ENCODE data around the gene PEDS1.
A peak's percentile ranks its signal among the peaks of the same experiment; 100 is the strongest.

DNA sequence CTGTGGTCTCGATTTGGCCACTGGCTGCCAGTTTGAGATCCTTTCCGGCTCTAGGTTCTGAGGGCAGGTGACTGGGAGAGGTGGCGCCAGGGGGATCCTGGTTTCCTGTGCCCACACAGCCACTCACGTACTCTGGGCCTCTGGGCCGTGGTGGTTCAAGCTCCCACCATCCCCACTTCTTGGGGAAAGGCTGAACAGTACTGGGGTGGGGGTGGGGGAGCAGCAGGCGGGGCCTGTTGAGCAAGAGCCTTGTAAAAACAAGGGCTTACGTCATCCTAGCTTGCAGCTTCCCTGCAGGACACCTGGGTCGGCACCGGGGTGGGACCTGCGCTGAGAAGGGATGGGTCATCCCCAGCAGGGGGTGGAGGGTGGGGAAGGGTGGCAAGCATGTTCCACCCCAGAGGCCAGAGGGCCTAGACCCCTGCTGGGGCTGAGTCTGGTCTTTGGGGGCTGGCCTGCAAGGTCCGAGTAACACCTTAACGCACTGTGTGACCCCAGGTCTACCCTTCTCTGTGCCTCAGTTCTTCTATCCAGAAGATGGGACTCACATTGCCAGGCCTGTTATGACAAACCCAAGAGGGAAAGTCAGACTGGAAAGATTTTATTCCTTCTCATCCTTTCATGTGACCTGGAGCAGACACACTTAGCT, 34.0 kb upstream of the PEDS1 start:
- TF ChIP-seq, protein P1, sequence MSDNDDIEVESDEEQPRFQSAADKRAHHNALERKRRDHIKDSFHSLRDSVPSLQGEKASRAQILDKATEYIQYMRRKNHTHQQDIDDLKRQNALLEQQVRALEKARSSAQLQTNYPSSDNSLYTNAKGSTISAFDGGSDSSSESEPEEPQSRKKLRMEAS (IDR thresholded peaks at IDR 0.05), result peak; percentile 15
- TF ChIP-seq, protein P2, sequence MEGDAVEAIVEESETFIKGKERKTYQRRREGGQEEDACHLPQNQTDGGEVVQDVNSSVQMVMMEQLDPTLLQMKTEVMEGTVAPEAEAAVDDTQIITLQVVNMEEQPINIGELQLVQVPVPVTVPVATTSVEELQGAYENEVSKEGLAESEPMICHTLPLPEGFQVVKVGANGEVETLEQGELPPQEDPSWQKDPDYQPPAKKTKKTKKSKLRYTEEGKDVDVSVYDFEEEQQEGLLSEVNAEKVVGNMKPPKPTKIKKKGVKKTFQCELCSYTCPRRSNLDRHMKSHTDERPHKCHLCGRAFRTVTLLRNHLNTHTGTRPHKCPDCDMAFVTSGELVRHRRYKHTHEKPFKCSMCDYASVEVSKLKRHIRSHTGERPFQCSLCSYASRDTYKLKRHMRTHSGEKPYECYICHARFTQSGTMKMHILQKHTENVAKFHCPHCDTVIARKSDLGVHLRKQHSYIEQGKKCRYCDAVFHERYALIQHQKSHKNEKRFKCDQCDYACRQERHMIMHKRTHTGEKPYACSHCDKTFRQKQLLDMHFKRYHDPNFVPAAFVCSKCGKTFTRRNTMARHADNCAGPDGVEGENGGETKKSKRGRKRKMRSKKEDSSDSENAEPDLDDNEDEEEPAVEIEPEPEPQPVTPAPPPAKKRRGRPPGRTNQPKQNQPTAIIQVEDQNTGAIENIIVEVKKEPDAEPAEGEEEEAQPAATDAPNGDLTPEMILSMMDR (IDR thresholded peaks at IDR 0.05; ENCODE audit: low read depth, low read length, missing input control), result no peak
- TF ChIP-seq SP1 (IDR thresholded peaks at IDR 0.05) (peak; percentile 23), TAF1 (conservative IDR thresholded peaks at IDR 0.05) (no peak), RAD21 (IDR thresholded peaks at IDR 0.05) (peak in 1 of 2 donors; percentile 20), GABPA (IDR thresholded peaks at IDR 0.05 in 1 of 2, conservative IDR thresholded peaks at IDR 0.05 in 1 of 2) (no peak), HNF4G (IDR thresholded peaks at IDR 0.05) (no peak)
- TF ChIP-seq, protein P3, sequence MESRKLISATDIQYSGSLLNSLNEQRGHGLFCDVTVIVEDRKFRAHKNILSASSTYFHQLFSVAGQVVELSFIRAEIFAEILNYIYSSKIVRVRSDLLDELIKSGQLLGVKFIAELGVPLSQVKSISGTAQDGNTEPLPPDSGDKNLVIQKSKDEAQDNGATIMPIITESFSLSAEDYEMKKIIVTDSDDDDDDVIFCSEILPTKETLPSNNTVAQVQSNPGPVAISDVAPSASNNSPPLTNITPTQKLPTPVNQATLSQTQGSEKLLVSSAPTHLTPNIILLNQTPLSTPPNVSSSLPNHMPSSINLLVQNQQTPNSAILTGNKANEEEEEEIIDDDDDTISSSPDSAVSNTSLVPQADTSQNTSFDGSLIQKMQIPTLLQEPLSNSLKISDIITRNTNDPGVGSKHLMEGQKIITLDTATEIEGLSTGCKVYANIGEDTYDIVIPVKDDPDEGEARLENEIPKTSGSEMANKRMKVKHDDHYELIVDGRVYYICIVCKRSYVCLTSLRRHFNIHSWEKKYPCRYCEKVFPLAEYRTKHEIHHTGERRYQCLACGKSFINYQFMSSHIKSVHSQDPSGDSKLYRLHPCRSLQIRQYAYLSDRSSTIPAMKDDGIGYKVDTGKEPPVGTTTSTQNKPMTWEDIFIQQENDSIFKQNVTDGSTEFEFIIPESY (IDR thresholded peaks at IDR 0.05), result peak; percentile 30
